ENCODE measurements around the gene CHMP4A. TPM values are rescaled to one million over a fixed set of nuclear protein-coding genes. Genes with fewer than 3 reads are reported as not detected.

The CHMP4A gene
- total RNA-seq, 1 donor from 2014 or later, result 33.1 TPM

DNA sequence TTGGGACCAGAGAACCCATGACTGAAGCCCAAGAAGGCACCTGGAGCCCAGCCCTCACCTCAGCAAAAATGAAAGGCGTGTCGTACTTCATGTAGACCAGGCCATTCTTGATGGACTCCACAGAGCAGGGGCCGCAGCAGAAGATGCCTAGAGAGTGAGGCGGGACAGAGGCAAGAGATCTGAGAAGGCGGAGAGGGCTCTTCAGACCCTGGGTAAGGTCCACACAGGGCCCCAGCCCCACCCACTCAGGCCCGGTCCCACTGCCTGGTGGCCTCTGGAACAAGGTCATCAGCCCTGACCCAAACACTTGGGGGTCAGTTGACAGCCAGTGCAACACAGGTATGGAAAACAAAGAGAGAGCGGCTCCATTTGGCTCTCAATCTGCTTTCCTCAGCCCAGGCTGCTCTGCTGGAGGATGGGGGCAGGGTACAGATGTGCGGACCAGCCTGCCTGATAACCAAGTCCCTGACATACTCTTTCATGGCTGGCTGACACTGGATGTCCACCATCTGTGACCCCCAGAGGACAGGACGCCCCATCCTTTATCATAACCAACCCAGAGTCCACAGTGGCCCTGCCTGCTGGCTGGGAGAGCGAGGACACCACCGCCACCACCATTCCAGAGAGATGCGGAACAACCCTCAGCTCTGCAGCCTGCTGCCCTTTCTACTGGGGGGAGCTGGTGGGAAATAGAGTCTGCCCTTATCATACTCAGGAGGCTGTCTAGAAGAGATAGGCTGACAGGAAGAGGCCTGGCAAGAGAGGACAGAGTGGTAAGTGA lies 42.8 kb upstream of the CHMP4A start:
- TF ChIP-seq, protein P1, sequence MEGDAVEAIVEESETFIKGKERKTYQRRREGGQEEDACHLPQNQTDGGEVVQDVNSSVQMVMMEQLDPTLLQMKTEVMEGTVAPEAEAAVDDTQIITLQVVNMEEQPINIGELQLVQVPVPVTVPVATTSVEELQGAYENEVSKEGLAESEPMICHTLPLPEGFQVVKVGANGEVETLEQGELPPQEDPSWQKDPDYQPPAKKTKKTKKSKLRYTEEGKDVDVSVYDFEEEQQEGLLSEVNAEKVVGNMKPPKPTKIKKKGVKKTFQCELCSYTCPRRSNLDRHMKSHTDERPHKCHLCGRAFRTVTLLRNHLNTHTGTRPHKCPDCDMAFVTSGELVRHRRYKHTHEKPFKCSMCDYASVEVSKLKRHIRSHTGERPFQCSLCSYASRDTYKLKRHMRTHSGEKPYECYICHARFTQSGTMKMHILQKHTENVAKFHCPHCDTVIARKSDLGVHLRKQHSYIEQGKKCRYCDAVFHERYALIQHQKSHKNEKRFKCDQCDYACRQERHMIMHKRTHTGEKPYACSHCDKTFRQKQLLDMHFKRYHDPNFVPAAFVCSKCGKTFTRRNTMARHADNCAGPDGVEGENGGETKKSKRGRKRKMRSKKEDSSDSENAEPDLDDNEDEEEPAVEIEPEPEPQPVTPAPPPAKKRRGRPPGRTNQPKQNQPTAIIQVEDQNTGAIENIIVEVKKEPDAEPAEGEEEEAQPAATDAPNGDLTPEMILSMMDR (IDR thresholded peaks at IDR 0.05; ENCODE audit: borderline replicate concordance), result no peak
- Histone ChIP-seq H3K36me3 (peaks cover 3% of the 10 kb centered on the region), H3K9me3 (replicated peaks) (no peaks in the 10 kb centered on the region), H3K4me1 (no peaks in the 10 kb centered on the region), H3K27me3 (ENCODE audit: low read depth) (no peaks in the 10 kb centered on the region), H3K27ac (replicated peaks) (no peak overlapping the region), H3K4me3 (no peak overlapping the region)
- DNase-seq, result no peak
- intact Hi-C loops (cut with micrococcal nuclease), result no loop called here

GRCh38 chr14:24255438-24255837 lies 42.1 kb upstream of the CHMP4A start:
- no peaks in the 10 kb centered on the region for H3K9me3 ChIP-seq (replicated peaks)
- peaks cover 3% of the 10 kb centered on the region for H3K36me3 ChIP-seq
- no peak overlapping the region for H3K4me3 ChIP-seq
- no peaks in the 10 kb centered on the region for H3K4me1 ChIP-seq
- intact Hi-C loops (cut with micrococcal nuclease), result no loop called here
- no peak overlapping the region for H3K27ac ChIP-seq (replicated peaks)
- H3K27me3 ChIP-seq (ENCODE audit: low read depth), result no peaks in the 10 kb centered on the region
- TF ChIP-seq, protein P1 (IDR thresholded peaks at IDR 0.05; ENCODE audit: borderline replicate concordance), result no peak
- DNase-seq, result no peak

DNA sequence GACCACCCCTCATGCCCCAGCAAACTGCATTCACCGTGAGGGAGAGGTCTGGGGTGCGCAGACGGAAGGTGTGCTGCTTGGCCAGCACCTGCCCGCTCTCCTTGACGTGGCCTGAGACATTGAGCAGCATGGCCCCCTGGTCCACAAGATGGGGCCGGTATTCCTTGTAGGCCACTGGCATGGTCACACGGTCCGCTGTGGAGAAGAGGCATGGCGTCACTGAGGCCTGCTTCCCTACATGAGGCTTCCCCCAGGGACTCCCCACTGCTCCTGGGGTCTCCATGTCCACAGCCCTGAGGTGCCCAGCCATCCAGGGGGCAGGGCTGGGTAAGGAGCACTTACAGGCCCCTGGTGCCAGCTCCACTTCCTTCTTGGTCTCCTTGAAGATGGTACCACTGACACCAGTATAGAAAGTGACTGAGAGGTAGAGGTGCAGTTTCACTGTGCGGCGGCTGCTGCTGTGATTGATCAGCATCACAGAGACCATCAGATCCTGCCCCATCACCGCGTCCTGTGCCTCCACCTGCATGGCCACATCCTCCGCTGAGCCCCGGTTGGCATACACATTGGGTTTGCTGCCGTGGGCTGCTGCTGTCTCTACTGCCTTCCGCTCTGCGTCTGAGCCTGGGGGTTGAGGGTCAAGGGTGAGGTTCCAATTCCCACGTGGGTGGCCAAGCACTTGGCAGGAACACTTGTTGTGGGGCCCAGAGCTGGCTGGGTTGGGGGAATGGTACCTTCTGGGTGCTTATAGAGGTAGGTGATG lies 41.5 kb upstream of the CHMP4A start:
- Histone ChIP-seq H3K36me3 (peaks cover 3% of the 10 kb centered on the region), H3K27ac (replicated peaks) (no peak overlapping the region), H3K4me1 (no peaks in the 10 kb centered on the region), H3K4me3 (no peak overlapping the region), H3K27me3 (ENCODE audit: low read depth) (no peaks in the 10 kb centered on the region), H3K9me3 (replicated peaks) (no peaks in the 10 kb centered on the region)
- peak; percentile 7 for DNase-seq
- TF ChIP-seq, protein P1 (IDR thresholded peaks at IDR 0.05; ENCODE audit: borderline replicate concordance), result no peak
- intact Hi-C loops (cut with micrococcal nuclease), result no loop called here

DNA sequence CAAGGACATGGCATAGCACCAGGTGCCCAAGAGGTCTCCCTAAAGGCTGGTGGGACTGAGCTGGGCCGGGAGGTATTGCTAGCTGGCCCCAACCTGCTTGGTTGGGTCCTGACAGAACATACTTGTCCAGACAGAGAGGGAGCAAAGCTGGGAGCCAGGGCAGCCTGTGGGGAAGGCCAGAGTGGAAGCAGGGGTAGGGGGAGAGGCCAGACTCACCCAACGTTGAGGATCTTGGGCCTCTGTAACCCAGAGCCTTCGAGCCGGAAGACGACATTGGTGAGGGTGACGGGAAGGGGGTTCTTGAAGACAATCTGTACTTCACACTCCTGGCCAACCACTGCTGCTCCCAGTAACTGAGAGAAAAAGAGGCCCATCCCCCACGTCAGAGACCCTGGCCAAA lies 40.6 kb upstream of the CHMP4A start:
- no peak overlapping the region for H3K4me3 ChIP-seq
- intact Hi-C loops (cut with micrococcal nuclease), result no loop called here
- H3K27ac ChIP-seq (replicated peaks), result no peak overlapping the region
- H3K4me1 ChIP-seq, result no peaks in the 10 kb centered on the region
- peak; percentile 2 for DNase-seq
- H3K36me3 ChIP-seq, result peaks cover 3% of the 10 kb centered on the region
- no peaks in the 10 kb centered on the region for H3K9me3 ChIP-seq (replicated peaks)
- TF ChIP-seq, protein P1 (IDR thresholded peaks at IDR 0.05; ENCODE audit: borderline replicate concordance), result no peak
- H3K27me3 ChIP-seq (ENCODE audit: low read depth), result no peaks in the 10 kb centered on the region

DNA sequence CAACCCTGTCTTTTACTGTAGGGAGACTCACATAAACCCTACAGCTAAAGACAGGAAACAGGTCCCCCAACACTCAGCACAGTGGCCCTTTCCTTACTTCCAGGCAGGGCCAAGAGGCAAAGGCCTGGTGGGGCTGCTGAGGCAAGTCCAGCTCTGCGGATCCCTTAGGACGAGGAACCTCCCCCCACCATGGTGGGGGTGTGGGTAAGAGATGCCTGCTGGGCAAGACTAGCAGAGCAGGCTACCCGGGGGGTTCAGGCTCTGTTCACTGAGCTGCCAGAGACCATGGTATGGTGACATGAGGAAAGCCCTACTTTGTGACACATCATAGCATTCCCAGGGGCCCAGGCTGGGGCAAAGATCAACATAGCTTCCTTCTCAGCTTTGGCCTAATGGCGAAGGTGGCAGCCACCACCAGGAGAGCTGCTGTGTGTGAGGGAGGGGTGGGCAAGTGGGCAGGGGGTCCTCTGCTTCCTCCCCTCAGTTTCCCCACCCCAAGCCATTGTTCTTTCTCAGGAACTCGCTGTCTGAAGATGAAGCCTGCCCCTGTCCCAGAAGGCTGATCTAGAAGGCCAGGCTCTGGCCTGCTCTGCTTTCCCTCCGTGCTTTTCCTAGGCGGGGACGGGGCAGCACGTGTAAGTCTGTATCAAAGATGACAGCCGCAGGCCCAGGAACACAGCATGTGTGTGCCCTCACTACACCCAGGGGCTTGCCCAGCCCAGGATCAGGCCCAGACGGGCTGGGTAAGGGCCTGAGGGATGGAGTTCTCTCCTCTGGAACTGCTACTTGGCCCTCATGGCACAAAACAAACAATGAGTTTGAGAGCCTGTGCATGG lies 39.2 kb upstream of the CHMP4A start:
- Histone ChIP-seq H3K9me3 (replicated peaks) (no peaks in the 10 kb centered on the region), H3K27ac (replicated peaks) (no peak overlapping the region), H3K27me3 (ENCODE audit: low read depth) (no peaks in the 10 kb centered on the region), H3K4me1 (no peaks in the 10 kb centered on the region), H3K36me3 (peaks cover 3% of the 10 kb centered on the region), H3K4me3 (no peak overlapping the region)
- TF ChIP-seq, protein P1 (IDR thresholded peaks at IDR 0.05; ENCODE audit: borderline replicate concordance), result no peak
- no peak for DNase-seq
- intact Hi-C loops (cut with micrococcal nuclease), result no loop called here

Data from left ventricle myocardium inferior (tissue), 1 donor.